Measurements from ENCODE around the gene RABEP1.
"Not testable (repeated sequence)": the region's sequence is repeated elsewhere in the genome, so short reads cannot be mapped to it uniquely, and the experiment has no call there.

Gene RABEP1, protein sequence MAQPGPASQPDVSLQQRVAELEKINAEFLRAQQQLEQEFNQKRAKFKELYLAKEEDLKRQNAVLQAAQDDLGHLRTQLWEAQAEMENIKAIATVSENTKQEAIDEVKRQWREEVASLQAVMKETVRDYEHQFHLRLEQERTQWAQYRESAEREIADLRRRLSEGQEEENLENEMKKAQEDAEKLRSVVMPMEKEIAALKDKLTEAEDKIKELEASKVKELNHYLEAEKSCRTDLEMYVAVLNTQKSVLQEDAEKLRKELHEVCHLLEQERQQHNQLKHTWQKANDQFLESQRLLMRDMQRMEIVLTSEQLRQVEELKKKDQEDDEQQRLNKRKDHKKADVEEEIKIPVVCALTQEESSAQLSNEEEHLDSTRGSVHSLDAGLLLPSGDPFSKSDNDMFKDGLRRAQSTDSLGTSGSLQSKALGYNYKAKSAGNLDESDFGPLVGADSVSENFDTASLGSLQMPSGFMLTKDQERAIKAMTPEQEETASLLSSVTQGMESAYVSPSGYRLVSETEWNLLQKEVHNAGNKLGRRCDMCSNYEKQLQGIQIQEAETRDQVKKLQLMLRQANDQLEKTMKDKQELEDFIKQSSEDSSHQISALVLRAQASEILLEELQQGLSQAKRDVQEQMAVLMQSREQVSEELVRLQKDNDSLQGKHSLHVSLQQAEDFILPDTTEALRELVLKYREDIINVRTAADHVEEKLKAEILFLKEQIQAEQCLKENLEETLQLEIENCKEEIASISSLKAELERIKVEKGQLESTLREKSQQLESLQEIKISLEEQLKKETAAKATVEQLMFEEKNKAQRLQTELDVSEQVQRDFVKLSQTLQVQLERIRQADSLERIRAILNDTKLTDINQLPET

GRCh38 chr17:5281814-5282641 is at the start of gene RABEP1:
RABEP1 (plus strand) TSS chr17:5282284; CDS start chr17:5282487, 203 bp downstream.
- H3K9ac ChIP-seq (ENCODE audit: low read depth, low read length), result peak within 1 kb of the TSS; percentile 82
- peaks cover 24% of the 10 kb centered on the region for H3K4me1 ChIP-seq (ENCODE audit: insufficient read depth, low read length)
- H3K9me3 ChIP-seq (ENCODE audit: control insufficient read depth, insufficient read depth, low read length), result no peaks in the 10 kb centered on the region
- no peaks in the 10 kb centered on the region for H3K36me3 ChIP-seq (ENCODE audit: insufficient read depth, low read length)

DNA sequence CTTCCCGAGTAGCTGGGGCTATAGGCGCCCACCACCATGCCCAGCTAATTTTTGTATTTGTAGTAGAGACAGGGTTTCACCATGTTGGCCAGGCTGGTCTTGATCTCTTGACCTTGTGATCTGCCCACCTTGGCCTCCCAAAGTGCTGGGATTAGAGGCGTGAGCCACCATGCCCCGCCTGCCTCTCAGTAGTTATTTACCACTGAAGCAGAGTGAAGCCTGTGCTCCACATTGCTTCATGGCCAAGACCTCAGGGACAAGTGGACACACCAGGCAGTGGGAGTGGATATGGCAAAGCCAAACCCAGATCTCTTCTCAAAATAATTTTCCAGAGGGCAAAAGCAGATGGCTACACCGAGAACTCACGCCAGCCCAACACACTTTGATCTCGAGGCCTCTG is 48.6 kb upstream of the RABEP1 start:
- H3K9me3 ChIP-seq (ENCODE audit: control insufficient read depth, insufficient read depth, low read length); H3K36me3 ChIP-seq (ENCODE audit: insufficient read depth, low read length); H3K4me1 ChIP-seq (ENCODE audit: insufficient read depth, low read length): not testable (repeated sequence)

DNA sequence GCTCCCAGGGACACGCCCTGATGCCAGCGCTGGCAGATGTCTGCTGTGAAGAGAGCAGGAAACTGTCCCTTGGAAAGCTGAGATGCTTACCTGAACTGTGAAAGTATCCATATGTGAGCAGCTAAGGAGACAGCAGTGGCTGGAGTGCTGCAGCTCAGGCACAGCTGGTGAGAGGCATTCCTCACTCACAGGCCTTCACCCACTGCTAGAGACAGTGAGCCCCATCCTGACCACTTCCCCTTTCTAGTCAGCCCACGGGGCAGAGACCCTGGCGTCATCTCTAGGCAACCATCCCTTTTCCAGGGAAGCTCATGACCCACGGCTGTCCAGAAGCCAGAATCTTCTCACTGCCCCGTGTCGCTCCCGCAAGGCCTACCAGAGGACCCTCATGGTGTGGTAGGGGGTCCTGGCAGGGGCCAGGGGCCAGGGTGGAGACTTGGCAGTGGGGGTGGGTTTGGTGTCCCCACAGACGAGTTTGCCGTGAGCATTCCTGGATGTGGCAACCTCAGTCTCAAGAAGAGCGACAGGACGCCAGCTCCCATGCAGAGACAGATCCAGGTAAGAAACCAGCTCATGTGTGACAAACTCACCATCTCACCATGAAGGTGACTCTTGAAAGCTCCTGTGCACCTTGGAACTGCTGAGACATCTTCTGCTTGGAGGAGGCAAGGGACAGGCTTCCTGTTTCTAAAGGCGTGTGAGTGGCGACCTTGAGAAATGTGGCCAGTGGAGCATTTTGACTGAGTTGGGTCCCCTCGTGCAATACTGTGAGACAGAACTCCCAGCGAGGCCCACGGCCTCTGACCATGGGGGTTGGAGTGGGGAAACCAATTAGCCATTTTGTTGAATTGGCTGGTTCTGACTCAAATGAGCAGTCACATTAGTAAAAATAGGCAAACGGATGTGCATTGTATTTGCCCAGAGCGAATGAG is 47.2 kb upstream of the RABEP1 start, which contains the start of gene SCIMP:
SCIMP (minus strand) TSS at position 216 of the 932 bp plus-strand sequence; CDS start at position 111, 105 bp downstream.
- no peaks in the 10 kb centered on the region for H3K9me3 ChIP-seq (ENCODE audit: control insufficient read depth, insufficient read depth, low read length)
- no peak within 1 kb of the TSS for H3K9ac ChIP-seq (ENCODE audit: low read depth, low read length)
- no peaks in the 10 kb centered on the region for H3K36me3 ChIP-seq (ENCODE audit: insufficient read depth, low read length)
- H3K4me1 ChIP-seq (ENCODE audit: insufficient read depth, low read length), result no peaks in the 10 kb centered on the region

More for the DNA sequence above, 48.6 kb upstream of the RABEP1 start:
- H3K9ac ChIP-seq (ENCODE audit: low read depth, low read length), result not testable (repeated sequence)

- Histone ChIP-seq H3K4me1 (ENCODE audit: insufficient read depth, low read length) (no peaks in the 10 kb centered on the region), H3K9me3 (ENCODE audit: control insufficient read depth, insufficient read depth, low read length) (no peaks in the 10 kb centered on the region), H3K36me3 (ENCODE audit: insufficient read depth, low read length) (no peaks in the 10 kb centered on the region), H3K9ac (ENCODE audit: low read depth, low read length) (no peak overlapping the region)
These were observed 45.0 kb upstream of the RABEP1 start for GRCh38 chr17:5236938-5237540.

GRCh38 chr17:5237541-5238016 is 44.5 kb upstream of the RABEP1 start:
- Histone ChIP-seq H3K9ac (ENCODE audit: low read depth, low read length) (no peak overlapping the region), H3K4me1 (ENCODE audit: insufficient read depth, low read length) (no peaks in the 10 kb centered on the region), H3K9me3 (ENCODE audit: control insufficient read depth, insufficient read depth, low read length) (no peaks in the 10 kb centered on the region), H3K36me3 (ENCODE audit: insufficient read depth, low read length) (no peaks in the 10 kb centered on the region)

GRCh38 chr17:5238333-5238732 is 43.8 kb upstream of the RABEP1 start:
- Histone ChIP-seq H3K9ac (ENCODE audit: low read depth, low read length) (no peak overlapping the region), H3K9me3 (ENCODE audit: control insufficient read depth, insufficient read depth, low read length) (no peaks in the 10 kb centered on the region), H3K36me3 (ENCODE audit: insufficient read depth, low read length) (no peaks in the 10 kb centered on the region), H3K4me1 (ENCODE audit: insufficient read depth, low read length) (no peaks in the 10 kb centered on the region)

DNA sequence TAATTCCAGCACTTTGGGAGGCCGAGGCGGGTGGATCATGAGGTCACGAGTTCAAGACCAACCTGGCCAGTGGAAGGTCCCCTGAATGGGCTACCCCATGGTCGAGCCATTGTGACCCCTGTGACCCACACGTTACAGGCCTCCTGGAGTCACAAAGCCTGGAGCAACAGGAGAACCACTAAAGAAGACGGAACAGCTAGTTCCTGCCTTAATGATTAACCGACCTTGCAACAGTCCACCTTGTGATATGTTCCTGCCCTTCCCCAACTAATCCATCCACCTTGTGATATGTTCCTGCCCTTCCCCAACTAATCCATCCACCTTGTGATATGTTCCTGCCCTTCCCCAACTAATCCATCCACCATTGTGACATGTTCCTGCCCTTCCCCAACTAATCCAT is 42.3 kb upstream of the RABEP1 start:
- not testable (repeated sequence) for H3K36me3 ChIP-seq (ENCODE audit: insufficient read depth, low read length); H3K9ac ChIP-seq (ENCODE audit: low read depth, low read length); H3K9me3 ChIP-seq (ENCODE audit: control insufficient read depth, insufficient read depth, low read length); H3K4me1 ChIP-seq (ENCODE audit: insufficient read depth, low read length)

DNA sequence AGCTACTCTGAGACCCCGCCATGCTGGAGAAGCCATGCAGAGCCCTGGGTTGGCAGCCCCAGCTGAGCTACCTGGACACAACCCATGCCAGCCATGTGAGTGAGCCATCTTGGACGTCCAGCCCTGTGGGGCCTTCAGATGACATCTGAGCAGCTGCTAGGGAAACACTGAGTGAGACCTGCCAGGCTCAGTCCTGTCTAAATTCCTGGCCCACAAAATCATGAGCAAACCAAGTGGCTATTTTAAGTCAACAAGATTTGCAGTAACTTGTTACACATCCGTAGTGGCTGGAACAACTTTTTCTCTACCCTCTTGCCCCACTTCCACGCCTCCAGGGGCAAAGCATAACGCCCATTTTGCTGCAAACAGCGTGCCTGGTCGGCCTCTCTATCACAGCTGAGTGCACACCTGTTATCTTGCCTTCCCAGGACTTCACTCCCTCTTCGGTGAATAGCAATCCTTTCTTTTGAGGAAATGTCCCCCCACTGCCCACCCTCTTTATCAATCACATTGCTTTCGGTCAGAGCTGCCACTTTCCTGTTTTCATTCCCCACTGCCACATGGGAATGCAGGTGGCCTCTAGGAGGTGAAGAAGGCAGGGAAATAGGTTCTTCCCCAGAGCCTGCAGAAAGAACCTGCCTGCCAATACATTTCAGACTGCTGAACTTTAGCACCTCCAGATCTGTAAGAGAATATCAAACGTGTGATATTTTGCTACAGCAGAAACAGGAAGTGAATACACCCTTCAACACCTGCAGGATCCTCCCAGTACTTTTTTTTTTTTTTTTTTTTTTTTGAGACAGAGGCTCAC is 40.0 kb upstream of the RABEP1 start:
- no peaks in the 10 kb centered on the region for H3K9me3 ChIP-seq (ENCODE audit: control insufficient read depth, insufficient read depth, low read length)
- no peaks in the 10 kb centered on the region for H3K4me1 ChIP-seq (ENCODE audit: insufficient read depth, low read length)
- no peak overlapping the region for H3K9ac ChIP-seq (ENCODE audit: low read depth, low read length)
- H3K36me3 ChIP-seq (ENCODE audit: insufficient read depth, low read length), result no peaks in the 10 kb centered on the region

DNA sequence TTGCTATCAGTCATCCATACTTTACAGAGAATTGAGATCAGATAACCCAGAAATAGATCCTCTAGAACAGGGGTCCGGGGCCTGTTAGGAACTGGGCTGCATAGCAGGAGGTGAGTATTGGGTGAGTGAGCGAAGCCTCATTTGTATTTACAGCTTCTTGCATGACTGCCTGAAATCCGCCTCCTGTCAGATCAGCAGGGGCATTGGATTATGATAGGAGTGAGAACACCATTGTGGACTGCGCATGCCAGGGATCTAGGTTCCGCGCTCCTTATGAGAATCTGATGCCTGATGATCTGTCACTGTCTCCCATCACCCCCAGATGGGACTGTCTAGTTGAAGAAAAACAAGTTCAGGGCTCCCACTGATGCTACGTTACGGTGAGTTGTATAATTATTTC is 34.5 kb upstream of the RABEP1 start:
- Histone ChIP-seq H3K9ac (ENCODE audit: low read depth, low read length) (no peak overlapping the region), H3K36me3 (ENCODE audit: insufficient read depth, low read length) (no peaks in the 10 kb centered on the region), H3K4me1 (ENCODE audit: insufficient read depth, low read length) (peaks cover 6% of the 10 kb centered on the region; the same call in 1 of the 2 replicates), H3K9me3 (ENCODE audit: control insufficient read depth, insufficient read depth, low read length) (no peaks in the 10 kb centered on the region)

GRCh38 chr17:5248821-5249479 is 33.1 kb upstream of the RABEP1 start:
- no peaks in the 10 kb centered on the region for H3K36me3 ChIP-seq (ENCODE audit: insufficient read depth, low read length)
- no peaks in the 10 kb centered on the region for H3K9me3 ChIP-seq (ENCODE audit: control insufficient read depth, insufficient read depth, low read length)
- peaks cover 6% of the 10 kb centered on the region; the same call in 1 of the 2 replicates for H3K4me1 ChIP-seq (ENCODE audit: insufficient read depth, low read length)
- peak overlapping the region; percentile 51; the same call in 1 of the 2 replicates for H3K9ac ChIP-seq (ENCODE audit: low read depth, low read length)

DNA sequence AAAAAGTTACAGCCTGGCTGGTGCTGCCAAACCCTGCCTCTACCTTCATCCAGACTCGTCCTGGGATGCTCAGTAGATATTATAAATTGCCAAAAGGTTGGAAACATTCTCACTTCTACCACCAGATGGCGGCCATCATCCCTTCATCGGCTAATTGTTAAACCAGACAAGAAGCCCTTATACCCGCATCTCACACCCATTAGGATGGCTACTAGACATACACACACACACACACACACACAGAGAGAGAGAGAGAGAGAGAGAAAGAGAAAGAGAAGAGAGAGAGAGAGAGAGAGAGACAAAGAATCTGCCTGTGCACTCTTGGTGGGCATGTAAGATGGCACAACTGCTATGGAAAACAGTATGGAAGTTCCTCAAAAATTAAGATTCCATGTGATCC is 32.5 kb upstream of the RABEP1 start:
- Histone ChIP-seq H3K4me1 (ENCODE audit: insufficient read depth, low read length) (peaks cover 8% of the 10 kb centered on the region; the same call in 1 of the 2 replicates), H3K9me3 (ENCODE audit: control insufficient read depth, insufficient read depth, low read length) (no peaks in the 10 kb centered on the region), H3K36me3 (ENCODE audit: insufficient read depth, low read length) (no peaks in the 10 kb centered on the region), H3K9ac (ENCODE audit: low read depth, low read length) (peak overlapping the region; percentile 51; the same call in 1 of the 2 replicates)

GRCh38 chr17:5254414-5254813 is 27.7 kb upstream of the RABEP1 start:
- no peak overlapping the region for H3K9ac ChIP-seq (ENCODE audit: low read depth, low read length)
- H3K4me1 ChIP-seq (ENCODE audit: insufficient read depth, low read length), result peaks cover 11% of the 10 kb centered on the region; the same call in 1 of the 2 replicates
- H3K36me3 ChIP-seq (ENCODE audit: insufficient read depth, low read length), result no peaks in the 10 kb centered on the region
- H3K9me3 ChIP-seq (ENCODE audit: control insufficient read depth, insufficient read depth, low read length), result no peaks in the 10 kb centered on the region
